Suprapubic skin (tissue), 4 donors: Measurements from ENCODE around the gene ATP13A3.

Experiments
- EP300 ChIP-seq: sonication (generic); formaldehyde crosslinking; IDR thresholded peaks from one replicate; pipeline ENCODE4 v1.6.1; 2017; ENCODE audit warnings: antibody characterized with exemption
- POLR2AphosphoS5 ChIP-seq, 3 donors: sonication (generic); formaldehyde crosslinking; IDR thresholded peaks; one replicate each; pipeline ENCODE4 v1.6.1; 2017; ENCODE audit warnings: antibody characterized with exemption in 3 of 3
- TF ChIP-seq, protein P1 (sequence below), 2 donors: fragments of 200-600 bp in 1 of 2; fragments of 450-650 bp in 1 of 2; sonication (generic) in 1 of 2; IDR thresholded peaks; one replicate each; pipeline ENCODE4 v1.5.1; 2016 to 2019; ENCODE audit warnings: antibody characterized with exemption in 2 of 2, mild to moderate bottlenecking in 1 of 2, moderate library complexity in 1 of 2

DNA sequence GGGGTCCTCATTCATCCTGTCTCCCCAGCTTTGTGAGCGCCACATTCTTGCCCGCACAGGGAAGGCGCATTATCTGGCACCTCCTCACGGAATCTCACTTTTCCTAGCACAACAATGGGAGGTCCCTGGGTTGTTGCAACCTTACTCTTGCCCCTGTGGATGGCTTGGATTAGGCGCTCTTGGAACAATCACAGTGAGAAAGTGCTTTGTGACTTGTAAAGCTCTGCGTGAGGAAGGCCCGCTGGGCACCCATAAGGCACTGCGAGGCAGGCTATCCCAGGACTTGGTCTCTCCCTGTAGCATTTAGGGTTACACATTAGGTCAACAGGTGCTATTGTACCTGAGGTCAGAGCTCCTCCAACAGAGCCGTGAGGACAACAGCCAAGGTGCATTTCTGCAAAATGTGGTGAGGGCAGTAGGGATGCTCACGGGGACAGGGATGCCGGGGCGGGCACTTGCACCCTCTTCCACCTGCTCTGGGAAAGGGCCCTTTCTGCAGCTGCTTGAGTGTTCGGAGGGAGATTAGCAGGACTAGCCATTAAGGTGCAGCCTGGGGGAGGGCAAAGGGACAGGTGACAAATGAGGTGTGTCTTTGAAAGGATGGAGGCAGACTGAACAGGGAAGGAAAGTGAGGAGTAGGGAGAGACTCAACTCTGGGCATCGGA is 103.4 kb downstream of the ATP13A3 start:
- TF ChIP-seq, protein P1, sequence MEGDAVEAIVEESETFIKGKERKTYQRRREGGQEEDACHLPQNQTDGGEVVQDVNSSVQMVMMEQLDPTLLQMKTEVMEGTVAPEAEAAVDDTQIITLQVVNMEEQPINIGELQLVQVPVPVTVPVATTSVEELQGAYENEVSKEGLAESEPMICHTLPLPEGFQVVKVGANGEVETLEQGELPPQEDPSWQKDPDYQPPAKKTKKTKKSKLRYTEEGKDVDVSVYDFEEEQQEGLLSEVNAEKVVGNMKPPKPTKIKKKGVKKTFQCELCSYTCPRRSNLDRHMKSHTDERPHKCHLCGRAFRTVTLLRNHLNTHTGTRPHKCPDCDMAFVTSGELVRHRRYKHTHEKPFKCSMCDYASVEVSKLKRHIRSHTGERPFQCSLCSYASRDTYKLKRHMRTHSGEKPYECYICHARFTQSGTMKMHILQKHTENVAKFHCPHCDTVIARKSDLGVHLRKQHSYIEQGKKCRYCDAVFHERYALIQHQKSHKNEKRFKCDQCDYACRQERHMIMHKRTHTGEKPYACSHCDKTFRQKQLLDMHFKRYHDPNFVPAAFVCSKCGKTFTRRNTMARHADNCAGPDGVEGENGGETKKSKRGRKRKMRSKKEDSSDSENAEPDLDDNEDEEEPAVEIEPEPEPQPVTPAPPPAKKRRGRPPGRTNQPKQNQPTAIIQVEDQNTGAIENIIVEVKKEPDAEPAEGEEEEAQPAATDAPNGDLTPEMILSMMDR (IDR thresholded peaks at IDR 0.05) = no peak
- TF ChIP-seq EP300 (no peak), POLR2AphosphoS5 (IDR thresholded peaks at IDR 0.05) (no peak)
